ENCODE measurements around the gene TTYH2. TPM values are rescaled to one million over a fixed set of nuclear protein-coding genes. Genes with fewer than 3 reads are reported as not detected.
A peak's percentile ranks its signal among the peaks of the same experiment; 100 is the strongest.

Gene TTYH2
- polyA plus RNA-seq, 1 experiment = 3.1 TPM

DNA sequence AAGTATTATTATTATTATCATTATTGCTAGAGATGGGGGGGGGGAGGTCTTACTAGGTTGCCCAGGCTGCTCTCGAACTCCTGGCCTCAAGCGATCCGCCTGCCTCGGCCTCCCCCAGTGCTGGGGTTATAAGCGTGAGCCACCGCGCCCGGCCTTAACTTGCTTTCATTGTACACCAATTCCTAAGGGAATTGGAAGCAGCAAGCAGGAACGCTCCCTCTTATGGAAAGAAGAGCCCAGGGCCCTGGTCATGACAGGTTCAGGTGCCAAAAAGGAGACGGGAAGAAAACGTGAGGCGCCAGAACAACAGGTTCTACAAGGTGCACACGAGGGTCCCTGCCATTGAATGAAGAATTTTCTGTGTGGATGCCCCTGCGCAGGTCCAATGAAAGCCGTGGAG is 10.4 kb upstream of the TTYH2 start:
- H3K9me3 ChIP-seq (ENCODE audit: control insufficient read depth, insufficient read depth, low read length) = peaks cover 4% of the 10 kb centered on the region; the same call in 1 of the 2 replicates
- ChIA-PET POLR2A (interaction anchor here (0.7 to 2.5 kb wide), 3 partner anchors 8 to 10 kb away, joined by 3 to 18 read pairs (median 5); partner anchors contain the start of gene TTYH2), CTCF (interaction anchor here (0.5 to 2.8 kb wide), 21 partner anchors 8 to 1644 kb away, joined by 3 to 31 read pairs (median 4); partner anchors contain the start of gene TTYH2)
- peak overlapping the region; percentile 35 for H3K4me3 ChIP-seq (ENCODE audit: low read depth, low read length)
- DNase-seq (ENCODE audit: low read depth, low spot score) = no peak
- TF ChIP-seq, protein P1, sequence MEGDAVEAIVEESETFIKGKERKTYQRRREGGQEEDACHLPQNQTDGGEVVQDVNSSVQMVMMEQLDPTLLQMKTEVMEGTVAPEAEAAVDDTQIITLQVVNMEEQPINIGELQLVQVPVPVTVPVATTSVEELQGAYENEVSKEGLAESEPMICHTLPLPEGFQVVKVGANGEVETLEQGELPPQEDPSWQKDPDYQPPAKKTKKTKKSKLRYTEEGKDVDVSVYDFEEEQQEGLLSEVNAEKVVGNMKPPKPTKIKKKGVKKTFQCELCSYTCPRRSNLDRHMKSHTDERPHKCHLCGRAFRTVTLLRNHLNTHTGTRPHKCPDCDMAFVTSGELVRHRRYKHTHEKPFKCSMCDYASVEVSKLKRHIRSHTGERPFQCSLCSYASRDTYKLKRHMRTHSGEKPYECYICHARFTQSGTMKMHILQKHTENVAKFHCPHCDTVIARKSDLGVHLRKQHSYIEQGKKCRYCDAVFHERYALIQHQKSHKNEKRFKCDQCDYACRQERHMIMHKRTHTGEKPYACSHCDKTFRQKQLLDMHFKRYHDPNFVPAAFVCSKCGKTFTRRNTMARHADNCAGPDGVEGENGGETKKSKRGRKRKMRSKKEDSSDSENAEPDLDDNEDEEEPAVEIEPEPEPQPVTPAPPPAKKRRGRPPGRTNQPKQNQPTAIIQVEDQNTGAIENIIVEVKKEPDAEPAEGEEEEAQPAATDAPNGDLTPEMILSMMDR (IDR thresholded peaks at IDR 0.05; ENCODE audit: low read depth, low read length) = no peak
- no peak overlapping the region for H3K27ac ChIP-seq (ENCODE audit: low read depth, low read length)
- H3K27me3 ChIP-seq (ENCODE audit: control insufficient read depth, insufficient read depth, low read length) = peaks cover 15% of the 10 kb centered on the region

GRCh38 chr17:74203439-74204240 is 9.7 kb upstream of the TTYH2 start, which contains the start of gene RPL38:
Gene RPL38, plus strand, starts transcription at chr17:74203678. Its CDS starts 278 bp downstream, at chr17:74203956.
- Histone ChIP-seq H3K9me3 (ENCODE audit: control insufficient read depth, insufficient read depth, low read length) (peaks cover 4% of the 10 kb centered on the region; the same call in 1 of the 2 replicates), H3K4me3 (ENCODE audit: low read depth, low read length) (peak within 1 kb of the TSS; percentile 96), H3K27ac (ENCODE audit: low read depth, low read length) (peak within 1 kb of the TSS; percentile 88), H3K27me3 (ENCODE audit: control insufficient read depth, insufficient read depth, low read length) (peaks cover 13% of the 10 kb centered on the region)
- DNase-seq (ENCODE audit: low read depth, low spot score) = peak; percentile 94
- TF ChIP-seq, protein P1 (IDR thresholded peaks at IDR 0.05; ENCODE audit: low read depth, low read length) = peak; percentile 97
- ChIA-PET POLR2A (interaction anchor here (0.7 to 2.5 kb wide), 4 partner anchors 8 to 27 kb away, joined by 3 to 18 read pairs (median 4); partner anchors contain the start of gene TTYH2), CTCF (interaction anchor here (0.5 to 2.8 kb wide), 22 partner anchors 9 to 1644 kb away, joined by 3 to 31 read pairs (median 4); partner anchors contain the start of gene TTYH2)

DNA sequence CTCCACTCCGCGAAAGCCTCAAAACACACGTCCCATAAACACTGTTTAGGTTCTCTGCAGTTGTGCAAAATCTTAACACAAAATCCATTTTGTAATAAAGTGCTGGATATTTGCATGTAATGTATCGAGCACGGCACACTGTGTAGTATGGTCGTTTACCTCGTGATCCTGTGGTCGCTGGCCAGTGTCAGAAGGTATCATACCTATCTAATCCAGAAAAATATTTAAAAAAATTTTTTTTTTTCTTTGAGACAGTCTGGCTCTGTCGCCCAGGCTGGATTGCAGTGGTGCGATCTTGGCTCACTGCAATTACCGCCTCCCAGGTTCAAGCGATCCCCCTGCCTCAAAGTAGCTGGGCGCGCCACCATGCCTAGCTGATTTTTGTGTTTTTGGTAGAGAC is 8.9 kb upstream of the TTYH2 start:
- POLR2A ChIA-PET = interaction anchor here (0.6 to 2.5 kb wide), 2 partner anchors 8 to 842 kb away, joined by 4 to 18 read pairs; partner anchors contain the start of gene TTYH2
- CTCF ChIA-PET = interaction anchor here (0.7 to 2.8 kb wide), 3 partner anchors 9 to 253 kb away, joined by 3 to 31 read pairs (median 4); partner anchors contain the start of gene TTYH2
- Histone ChIP-seq H3K4me3 (ENCODE audit: low read depth, low read length) (peak overlapping the region; percentile 96), H3K27me3 (ENCODE audit: control insufficient read depth, insufficient read depth, low read length) (peaks cover 9% of the 10 kb centered on the region), H3K27ac (ENCODE audit: low read depth, low read length) (no peak overlapping the region), H3K9me3 (ENCODE audit: control insufficient read depth, insufficient read depth, low read length) (peaks cover 4% of the 10 kb centered on the region; the same call in 1 of the 2 replicates)
- no peak for DNase-seq (ENCODE audit: low read depth, low spot score)
- TF ChIP-seq, protein P1 (IDR thresholded peaks at IDR 0.05; ENCODE audit: low read depth, low read length) = no peak

GRCh38 chr17:74205274-74205673 is 8.1 kb upstream of the TTYH2 start:
- TF ChIP-seq, protein P1 (IDR thresholded peaks at IDR 0.05; ENCODE audit: low read depth, low read length) = no peak
- Histone ChIP-seq H3K4me3 (ENCODE audit: low read depth, low read length) (peak overlapping the region; percentile 96), H3K27me3 (ENCODE audit: control insufficient read depth, insufficient read depth, low read length) (peaks cover 9% of the 10 kb centered on the region), H3K9me3 (ENCODE audit: control insufficient read depth, insufficient read depth, low read length) (peaks cover 4% of the 10 kb centered on the region; the same call in 1 of the 2 replicates), H3K27ac (ENCODE audit: low read depth, low read length) (no peak overlapping the region)
- POLR2A ChIA-PET = interaction anchor here (2.5 kb wide), 1 partner anchor 7 kb away, joined by 18 read pairs; the partner anchor contains the start of gene TTYH2
- DNase-seq (ENCODE audit: low read depth, low spot score) = no peak
- CTCF ChIA-PET = no interaction called here

Measured in AG04450 (cell line).